Bronchial epithelial cell (primary cell): ENCODE data around the gene SDCCAG8. TPM values are rescaled to one million over a fixed set of nuclear protein-coding genes. Genes with fewer than 3 reads are reported as not detected.
A peak's percentile ranks its signal among the peaks of the same experiment; 100 is the strongest.

ENCODE experiments used
- DNase-seq: peaks from one replicate; pipeline ENCODE4 v3.0.0-alpha.2; 2010; ENCODE audit warnings: low read depth
- FAIRE-seq: peaks from 2 replicates; lab custom pipeline; 2011; peaks lifted over from hg19 to GRCh38; lab: Jason Lieb, UNC
- H3K27me3 ChIP-seq: 2 replicates; pipeline ENCODE4 v1.5.1; 2011; ENCODE audit warnings: low read length; ENCODE audit not compliant: control insufficient read depth, insufficient read depth
- H3K36me3 ChIP-seq: 2 replicates; pipeline ENCODE4 v1.5.1; 2011; ENCODE audit warnings: low read length; ENCODE audit not compliant: control insufficient read depth, insufficient read depth
- H3K4me3 ChIP-seq: 2 replicates; pipeline ENCODE4 v1.5.1; 2011; ENCODE audit warnings: mild to moderate bottlenecking, low read depth, low read length, control low read depth
- CTCF ChIP-seq: IDR thresholded peaks from 2 replicates; pipeline ENCODE4 v1.5.1; 2011; ENCODE audit warnings: mild to moderate bottlenecking, moderate library complexity, low read length, control low read depth, inconsistent platforms; ENCODE audit not compliant: insufficient read depth, severe bottlenecking
- total RNA-seq: library from RNA; depleted of rRNA; stranded (reverse); fragments of >200 nt; gene quantifications from 2 replicates; pipeline ENCODE4 v1.2.1, GENCODE V29; 2014

SDCCAG8 gene
- total RNA-seq, 1 donor from 2014 or later = 32.4 TPM

- Histone ChIP-seq H3K4me3 (no peak overlapping the region), H3K27me3 (no peaks in the 10 kb centered on the region), H3K36me3 (no peaks in the 10 kb centered on the region)
- DNase-seq (no peak), FAIRE-seq (no peak)
- TF ChIP-seq CTCF = no peak
Observed at GRCh38 chr1:243441601-243442000, 185.8 kb downstream of the SDCCAG8 start.

GRCh38 chr1:243443557-243443956 lies 187.7 kb downstream of the SDCCAG8 start:
- no peak for TF ChIP-seq CTCF
- Histone ChIP-seq H3K36me3 (no peaks in the 10 kb centered on the region), H3K4me3 (no peak overlapping the region), H3K27me3 (no peaks in the 10 kb centered on the region)
- FAIRE-seq (no peak), DNase-seq (no peak)

GRCh38 chr1:243447347-243447746 lies 191.5 kb downstream of the SDCCAG8 start:
- TF ChIP-seq CTCF = no peak

GRCh38 chr1:243447844-243448243 lies 192.0 kb downstream of the SDCCAG8 start:
- H3K36me3 ChIP-seq = no peaks in the 10 kb centered on the region
- no peak for TF ChIP-seq CTCF
- no peaks in the 10 kb centered on the region for H3K27me3 ChIP-seq
- FAIRE-seq = no peak
- no peak overlapping the region for H3K4me3 ChIP-seq
- peak; percentile 13 for DNase-seq

More at GRCh38 chr1:243447347-243447746, 191.5 kb downstream of the SDCCAG8 start:
- Histone ChIP-seq H3K4me3 (no peak overlapping the region), H3K27me3 (no peaks in the 10 kb centered on the region), H3K36me3 (no peaks in the 10 kb centered on the region)
- DNase-seq (peak; percentile 72), FAIRE-seq (no peak)

GRCh38 chr1:243449373-243449772 lies 193.5 kb downstream of the SDCCAG8 start:
- TF ChIP-seq CTCF = no peak
- DNase-seq (no peak), FAIRE-seq (no peak)
- Histone ChIP-seq H3K27me3 (no peaks in the 10 kb centered on the region), H3K4me3 (no peak overlapping the region), H3K36me3 (no peaks in the 10 kb centered on the region)

- Histone ChIP-seq H3K36me3 (no peaks in the 10 kb centered on the region), H3K27me3 (no peaks in the 10 kb centered on the region), H3K4me3 (no peak overlapping the region)
- FAIRE-seq = no peak
- DNase-seq = no peak
- no peak for TF ChIP-seq CTCF
Observed at GRCh38 chr1:243452092-243452491, 196.3 kb downstream of the SDCCAG8 start.
